Activated T-cell treated with anti-CD3 and anti-CD28 coated beads, Interleukin-2, amount 50 U/mL, for 4 hours (primary cell): ENCODE results near the gene HASPIN. TPM values are rescaled to one million over a fixed set of nuclear protein-coding genes. Genes with fewer than 3 reads are reported as not detected.

ENCODE experiments used
- total RNA-seq, 3 donors: library from RNA; stranded (reverse); gene quantifications; one replicate each; pipeline ENCODE4 v1.2.1, GENCODE V29; 2021

The HASPIN gene
- total RNA-seq, 3 donors from 2014 or later, result 7.3 to 12.2 (median 11.1) TPM

Other genes with a start within 250 kb of the HASPIN start
- not detected for gene ASPA, start 247.9 kb upstream of the HASPIN start, total RNA-seq
- under 1 TPM; 0.45 to 0.84 (median 0.73) TPM for gene TRPV3, start 166.1 kb upstream of the HASPIN start, total RNA-seq
- 1 to 10 TPM in 2 of 3 donors, under 1 TPM in 1; 0.96 to 1.4 (median 1.2) TPM for gene TRPV1, start 114.5 kb upstream of the HASPIN start, total RNA-seq
- 10 to 100 TPM in 2 of 3 donors, 1 to 10 TPM in 1; 9.1 to 14.7 (median 10.8) TPM for gene SHPK, start 87.7 kb upstream of the HASPIN start, total RNA-seq
- 10 to 100 TPM; 19.4 to 34.4 (median 21.5) TPM for gene CTNS, start 87.1 kb upstream of the HASPIN start, total RNA-seq
- 10 to 100 TPM in 1 of 3 donors, 1 to 10 TPM in 2; 8.9 to 10.6 (median 9.2) TPM for gene TAX1BP3, start 55.3 kb upstream of the HASPIN start, total RNA-seq
- gene EMC6, start 55.1 kb upstream of the HASPIN start, total RNA-seq, result 10 to 100 TPM; 66.3 to 99.5 (median 98.0) TPM
- 10 to 100 TPM; 29.5 to 53.5 (median 30.8) TPM for gene P2RX5, start 27.7 kb upstream of the HASPIN start, total RNA-seq
- gene ITGAE, start 77.3 kb downstream of the HASPIN start, total RNA-seq, result 10 to 100 TPM; 15.0 to 20.6 (median 18.1) TPM
- gene NCBP3, start 122.3 kb downstream of the HASPIN start, total RNA-seq, result 10 to 100 TPM; 33.2 to 39.1 (median 36.4) TPM
- 1 to 10 TPM; 4.2 to 7.5 (median 7.4) TPM for gene CAMKK1, start 169.2 kb downstream of the HASPIN start, total RNA-seq
- under 1 TPM; 0.13 to 0.52 (median 0.21) TPM for gene P2RX1, start 192.6 kb downstream of the HASPIN start, total RNA-seq
- 10 to 100 TPM; 55.8 to 68.8 (median 63.6) TPM for gene ATP2A3, start 240.5 kb downstream of the HASPIN start, total RNA-seq